Sigmoid colon (tissue), 4 donors: Measurements from ENCODE around the gene VSTM4.

Experiments
- EP300 ChIP-seq, 4 donors: sonication (generic); formaldehyde crosslinking; IDR thresholded peaks; one replicate each; pipeline ENCODE4 v1.6.1; 2017; ENCODE audit warnings: antibody characterized with exemption in 4 of 4
- POLR2A ChIP-seq, 2 donors: fragments of 450-650 bp; IDR thresholded peaks; one replicate each; pipeline ENCODE4 v1.6.1; 2016; ENCODE audit warnings: antibody characterized with exemption in 2 of 2, mild to moderate bottlenecking in 2 of 2, moderate library complexity in 2 of 2
- POLR2AphosphoS5 ChIP-seq, 4 donors: sonication (generic); formaldehyde crosslinking; IDR thresholded peaks; one replicate each; pipeline ENCODE4 v1.6.1; 2017; ENCODE audit warnings: antibody characterized with exemption in 4 of 4
- TF ChIP-seq, protein P1 (sequence below), 4 experiments: fragments of 450-650 bp in 3 of 4; fragments of 200-600 bp in 1 of 4; IDR thresholded peaks; one replicate each; pipeline ENCODE4 v1.5.1; 2016 to 2019; ENCODE audit warnings: antibody characterized with exemption in 4 of 4, mild to moderate bottlenecking in 3 of 4, moderate library complexity in 2 of 4

DNA sequence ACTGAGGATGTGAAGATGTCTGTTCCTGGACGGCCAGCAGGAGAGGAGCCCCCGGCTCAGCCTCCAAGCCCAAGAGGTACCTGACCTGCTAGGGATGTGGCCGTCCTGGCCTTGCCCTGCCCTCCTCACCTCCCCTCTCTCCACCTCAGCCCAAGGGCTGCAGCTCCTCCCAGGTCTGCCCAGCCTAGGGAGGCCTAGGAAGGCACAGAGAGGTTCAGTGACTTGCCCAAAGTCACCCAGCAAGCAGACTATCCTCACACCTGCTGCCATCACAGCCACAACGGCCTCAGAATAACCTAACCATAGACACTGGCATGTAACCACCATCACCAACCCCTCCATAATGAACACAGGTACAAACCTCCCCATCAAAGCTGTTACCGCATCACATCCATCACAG lies 137.0 kb downstream of the VSTM4 start:
- TF ChIP-seq POLR2A (IDR thresholded peaks at IDR 0.05) = no peak
- TF ChIP-seq, protein P1, sequence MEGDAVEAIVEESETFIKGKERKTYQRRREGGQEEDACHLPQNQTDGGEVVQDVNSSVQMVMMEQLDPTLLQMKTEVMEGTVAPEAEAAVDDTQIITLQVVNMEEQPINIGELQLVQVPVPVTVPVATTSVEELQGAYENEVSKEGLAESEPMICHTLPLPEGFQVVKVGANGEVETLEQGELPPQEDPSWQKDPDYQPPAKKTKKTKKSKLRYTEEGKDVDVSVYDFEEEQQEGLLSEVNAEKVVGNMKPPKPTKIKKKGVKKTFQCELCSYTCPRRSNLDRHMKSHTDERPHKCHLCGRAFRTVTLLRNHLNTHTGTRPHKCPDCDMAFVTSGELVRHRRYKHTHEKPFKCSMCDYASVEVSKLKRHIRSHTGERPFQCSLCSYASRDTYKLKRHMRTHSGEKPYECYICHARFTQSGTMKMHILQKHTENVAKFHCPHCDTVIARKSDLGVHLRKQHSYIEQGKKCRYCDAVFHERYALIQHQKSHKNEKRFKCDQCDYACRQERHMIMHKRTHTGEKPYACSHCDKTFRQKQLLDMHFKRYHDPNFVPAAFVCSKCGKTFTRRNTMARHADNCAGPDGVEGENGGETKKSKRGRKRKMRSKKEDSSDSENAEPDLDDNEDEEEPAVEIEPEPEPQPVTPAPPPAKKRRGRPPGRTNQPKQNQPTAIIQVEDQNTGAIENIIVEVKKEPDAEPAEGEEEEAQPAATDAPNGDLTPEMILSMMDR (IDR thresholded peaks at IDR 0.05) = no peak
- TF ChIP-seq EP300 (IDR thresholded peaks at IDR 0.05) = no peak
- no peak for TF ChIP-seq POLR2AphosphoS5 (IDR thresholded peaks at IDR 0.05)
